ENCODE measurements around the gene DMRTC1.
"Not testable (repeated sequence)": the region's sequence is repeated elsewhere in the genome, so short reads cannot be mapped to it uniquely, and the experiment has no call there.

Gene DMRTC1, protein sequence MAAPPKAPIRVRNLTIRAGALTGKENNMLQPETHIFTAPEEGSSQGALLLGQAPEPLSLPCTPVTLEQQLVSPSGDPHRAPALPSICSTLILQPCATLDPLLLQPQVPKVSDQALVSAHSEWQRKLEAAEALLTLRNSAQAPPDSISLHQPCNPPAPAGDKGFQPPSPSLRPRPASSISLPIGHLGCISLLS

DNA sequence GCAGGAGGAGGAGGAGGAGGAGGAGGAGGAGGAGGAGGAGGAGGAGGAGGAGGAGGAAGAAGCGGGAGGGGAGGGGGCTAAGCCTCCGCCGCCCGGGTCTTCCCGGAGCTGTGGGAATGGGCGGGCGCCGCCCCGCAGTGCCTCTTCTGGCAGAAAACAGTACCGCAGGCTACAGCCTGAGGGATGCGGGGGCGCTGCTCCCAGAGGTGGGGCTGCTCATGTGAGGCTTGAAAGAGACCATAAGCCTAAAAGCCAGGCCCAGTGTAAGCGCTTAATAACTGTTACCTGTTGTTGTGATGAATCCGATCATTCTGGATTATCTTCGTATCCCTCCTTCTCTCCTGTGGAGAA, at the start of gene DMRTC1:
Gene DMRTC1, minus strand, starts transcription at position 19 of the 351 bp plus-strand sequence. CDS start 68,143 bp downstream, outside the sequence.
- DNase-seq = not testable (repeated sequence)

DNA sequence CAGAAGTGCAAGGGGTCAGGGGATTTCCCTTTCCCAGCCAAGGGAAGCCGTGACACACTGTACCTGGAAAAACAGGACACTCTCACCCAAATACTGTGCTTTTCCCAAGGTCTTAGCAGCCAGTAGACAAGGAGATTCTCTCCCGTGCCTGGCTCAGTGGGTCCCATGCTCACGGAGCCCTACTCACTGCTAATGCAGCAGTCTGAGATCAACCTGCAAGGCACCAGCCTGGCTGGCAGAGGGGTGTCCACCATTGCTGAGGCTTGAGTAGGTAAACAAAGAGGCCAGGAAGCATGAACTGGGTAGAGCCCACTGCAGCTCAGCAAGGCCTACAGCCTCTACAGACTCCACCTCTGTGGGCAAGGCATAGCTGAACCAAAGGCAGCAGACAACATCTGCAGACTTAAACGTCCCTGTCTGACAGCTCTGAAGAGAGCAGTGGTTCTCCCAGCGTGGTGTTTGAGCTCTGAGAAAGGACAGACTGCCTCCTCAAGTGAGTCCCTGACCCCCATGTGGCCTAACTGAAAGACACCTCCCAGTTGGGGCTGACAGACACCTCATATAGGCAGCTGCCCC, 37.3 kb upstream of the DMRTC1 start:
- DNase-seq = not testable (repeated sequence)

DNA sequence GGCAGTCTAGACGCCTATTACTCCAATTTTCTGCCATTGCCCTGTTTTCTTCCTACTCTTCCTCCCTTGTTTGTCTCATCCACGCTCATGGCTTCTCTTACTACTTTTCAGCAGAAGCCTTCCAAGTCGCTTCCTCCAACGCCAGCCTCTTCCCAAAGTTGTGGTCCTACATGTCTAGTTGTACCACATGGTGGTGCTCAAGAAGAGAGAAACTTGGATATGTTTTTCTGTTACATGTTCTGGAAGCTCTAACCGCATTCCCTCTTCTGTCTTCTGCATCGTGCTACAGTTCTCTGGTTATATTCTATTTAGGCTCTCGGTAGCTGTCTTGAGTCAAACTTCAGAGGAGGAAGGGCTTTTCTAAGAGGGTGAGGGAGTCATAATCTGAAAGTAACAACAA, 31.2 kb upstream of the DMRTC1 start:
- not testable (repeated sequence) for DNase-seq

DNA sequence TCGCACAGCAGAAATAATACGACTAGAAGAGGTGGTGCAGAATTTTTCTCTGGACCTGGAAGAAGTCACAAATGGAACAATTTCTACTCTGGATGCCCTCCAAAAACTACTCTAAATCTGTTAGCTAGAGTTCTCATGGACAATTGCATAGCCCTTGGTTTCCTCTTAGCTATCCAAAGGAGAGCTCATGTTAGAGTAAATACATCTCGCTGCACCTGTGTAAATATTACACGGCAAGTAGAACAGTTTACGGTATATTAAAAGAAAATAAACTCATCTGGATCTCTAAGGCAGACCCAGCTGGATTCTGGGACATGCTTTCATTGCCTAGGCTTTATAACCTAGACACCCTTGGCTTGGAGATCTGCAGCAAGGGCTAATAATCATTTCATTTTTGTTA, 28.2 kb upstream of the DMRTC1 start:
- not testable (repeated sequence) for DNase-seq

DNA sequence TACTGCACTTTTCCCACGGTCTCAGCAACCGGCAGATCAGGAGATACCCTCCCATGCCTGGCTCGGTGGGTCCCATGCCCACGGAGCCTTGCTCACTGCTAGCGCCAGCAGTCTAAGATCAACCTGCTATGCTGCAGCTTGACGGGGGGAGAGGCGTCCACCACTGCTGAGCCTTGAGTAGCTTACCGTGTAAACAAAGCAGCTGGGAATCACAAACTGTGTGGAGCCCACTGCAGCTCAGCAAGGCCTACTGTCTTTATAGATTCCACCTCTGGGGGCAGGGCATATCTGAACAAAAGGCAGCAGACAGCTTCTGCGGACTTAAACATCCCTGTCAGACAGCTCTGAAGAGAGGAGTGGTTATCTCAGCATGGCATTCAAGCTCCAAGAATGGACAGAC, 16.3 kb upstream of the DMRTC1 start:
- not testable (repeated sequence) for DNase-seq

DNA sequence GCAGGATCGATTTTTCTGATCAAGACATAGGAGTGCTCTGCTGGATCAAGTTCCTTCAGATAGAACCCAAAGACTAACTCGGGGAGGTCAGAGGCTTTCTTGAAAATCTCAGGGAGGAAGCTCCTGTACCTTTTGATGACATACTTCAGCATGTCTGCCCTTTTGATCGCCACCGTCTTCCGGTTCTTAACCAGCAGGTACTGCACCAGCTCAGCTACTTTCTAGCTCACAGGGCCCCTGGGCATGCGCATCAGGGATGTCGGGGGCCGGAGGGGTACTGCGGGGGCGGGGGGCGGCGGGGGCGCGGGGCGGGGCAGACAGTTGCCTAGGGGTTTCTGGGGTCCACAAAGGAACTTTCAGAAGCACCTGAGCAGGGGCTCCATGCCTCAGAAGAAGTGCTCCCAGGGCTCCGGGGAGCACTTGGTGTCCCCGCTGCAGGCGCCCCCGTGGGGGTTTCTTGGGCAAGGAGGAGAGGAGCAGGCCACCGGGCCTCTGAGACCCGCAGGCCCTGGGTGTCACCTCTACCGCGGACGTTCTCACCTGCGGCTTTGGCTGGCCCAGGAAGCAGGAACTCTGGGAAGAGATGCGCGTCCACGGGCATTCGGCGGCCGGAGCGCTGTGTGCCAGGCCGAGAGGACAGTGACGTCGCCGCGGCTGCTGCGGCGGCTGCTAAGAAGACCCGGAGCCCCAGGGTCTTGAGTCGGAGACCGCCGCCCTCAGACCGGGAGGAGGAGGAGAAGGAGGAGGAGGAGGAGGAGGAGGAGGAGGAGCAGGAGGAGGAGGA, 410 bp downstream of the DMRTC1 start:
- not testable (repeated sequence) for DNase-seq

DNA sequence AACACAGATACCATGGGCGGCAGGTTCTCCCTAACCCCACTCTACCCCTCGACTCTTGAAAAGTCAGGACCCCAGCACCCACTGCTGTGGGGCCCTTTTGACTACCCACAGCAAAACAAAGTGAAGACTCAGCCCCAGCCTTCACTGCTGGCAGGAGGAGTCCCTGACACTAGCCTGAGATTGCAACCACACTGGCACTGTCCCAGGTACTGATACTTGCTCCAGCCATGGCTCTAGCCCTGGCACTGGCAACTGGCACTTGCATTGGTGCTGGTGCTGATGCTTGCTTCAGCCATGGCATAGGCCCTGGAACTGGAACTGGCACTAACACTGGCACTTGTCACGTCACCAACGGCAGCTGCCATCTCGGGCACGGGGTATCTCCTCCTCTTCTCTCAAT, 1.4 kb downstream of the DMRTC1 start:
- DNase-seq = not testable (repeated sequence)

DNA sequence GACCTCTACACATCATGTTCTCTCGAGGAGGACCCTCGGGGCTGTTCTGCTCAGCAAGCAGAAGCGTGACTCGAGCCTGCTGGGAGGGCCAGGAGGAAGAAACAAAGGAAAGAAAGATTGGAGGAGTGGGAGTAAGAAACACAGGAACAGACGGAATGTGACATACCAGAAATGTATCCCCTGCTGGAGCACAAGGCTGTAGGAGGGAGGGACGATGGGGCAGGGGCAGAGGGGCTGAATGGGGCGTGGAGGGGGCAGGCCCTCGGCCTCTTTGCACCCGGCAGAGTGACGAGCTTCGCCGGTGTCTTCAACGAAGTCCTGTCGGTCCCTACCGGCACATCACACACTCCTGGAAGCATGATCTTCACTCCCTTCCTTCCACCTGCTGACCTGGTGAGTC, 5.7 kb downstream of the DMRTC1 start, which contains the start of gene FAM236A:
Gene FAM236A, plus strand, starts transcription at position 301 of the 400 bp plus-strand sequence. Its CDS starts 57 bp downstream, at position 358.
- not testable (repeated sequence) for DNase-seq

DNA sequence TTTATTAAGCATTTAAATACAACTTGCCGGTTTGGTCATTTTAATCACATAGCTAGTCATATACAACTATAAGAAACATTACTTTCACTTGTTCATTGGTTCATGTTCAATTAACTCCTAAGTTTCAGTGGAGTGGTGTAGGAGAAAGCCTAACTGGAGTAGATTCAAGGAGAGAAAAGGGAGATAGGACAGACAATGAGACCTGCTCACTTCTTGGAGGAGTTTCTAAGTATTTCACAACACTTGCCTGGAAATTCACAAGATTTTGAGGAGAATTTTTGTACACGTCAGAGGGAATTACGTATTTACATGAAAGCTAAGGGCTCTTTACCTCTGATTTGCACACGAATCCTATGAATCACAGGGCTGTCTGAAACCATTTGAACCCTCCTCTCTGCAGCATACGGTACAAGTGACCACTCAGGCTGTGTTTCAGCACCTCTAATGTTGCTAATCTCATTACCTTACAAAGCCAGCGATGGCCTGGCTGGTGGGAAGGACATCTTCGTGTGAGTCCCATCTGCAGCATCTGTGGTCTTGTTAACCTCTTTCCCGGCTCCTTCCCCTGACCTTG, 6.7 kb downstream of the DMRTC1 start:
- not testable (repeated sequence) for DNase-seq

DNA sequence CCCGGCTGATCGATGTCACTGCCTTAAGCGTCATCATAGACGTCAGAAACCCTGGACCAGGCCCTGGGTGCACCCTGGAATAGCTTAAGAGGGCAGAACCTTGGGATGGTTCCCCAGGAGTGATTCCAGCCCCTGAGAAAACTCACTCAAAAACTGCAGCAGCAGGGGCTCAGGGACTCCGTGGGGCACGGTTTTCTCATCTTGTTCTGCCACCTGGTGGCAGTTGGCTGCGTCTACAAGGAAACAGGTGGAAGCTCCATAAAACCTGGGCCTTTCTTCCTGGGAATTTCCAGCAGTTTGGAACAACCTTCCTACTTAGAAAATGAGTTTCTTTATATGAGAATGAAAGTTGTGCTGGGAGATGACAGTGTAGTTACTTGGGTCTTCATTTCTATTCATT, 7.2 kb downstream of the DMRTC1 start:
- DNase-seq = not testable (repeated sequence)

DNA sequence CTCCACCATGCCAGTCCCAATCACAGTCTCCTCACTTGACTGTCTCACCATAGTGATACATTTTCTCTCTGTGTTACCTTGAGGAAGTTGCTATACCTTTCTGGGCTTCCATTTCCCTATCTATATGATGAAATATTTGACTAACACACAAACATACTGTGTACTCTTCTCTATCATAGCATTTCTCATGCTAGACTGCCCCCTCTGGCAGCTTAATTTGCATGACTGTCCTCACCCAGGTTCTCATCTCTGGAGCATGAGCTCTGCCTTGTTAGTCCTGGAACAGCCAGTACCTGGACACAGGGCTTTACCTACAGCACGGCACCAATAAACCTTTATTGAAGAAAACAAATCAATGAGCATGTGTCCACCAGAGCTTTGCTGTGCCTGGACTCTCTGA, 11.4 kb downstream of the DMRTC1 start:
- DNase-seq = not testable (repeated sequence)

DNA sequence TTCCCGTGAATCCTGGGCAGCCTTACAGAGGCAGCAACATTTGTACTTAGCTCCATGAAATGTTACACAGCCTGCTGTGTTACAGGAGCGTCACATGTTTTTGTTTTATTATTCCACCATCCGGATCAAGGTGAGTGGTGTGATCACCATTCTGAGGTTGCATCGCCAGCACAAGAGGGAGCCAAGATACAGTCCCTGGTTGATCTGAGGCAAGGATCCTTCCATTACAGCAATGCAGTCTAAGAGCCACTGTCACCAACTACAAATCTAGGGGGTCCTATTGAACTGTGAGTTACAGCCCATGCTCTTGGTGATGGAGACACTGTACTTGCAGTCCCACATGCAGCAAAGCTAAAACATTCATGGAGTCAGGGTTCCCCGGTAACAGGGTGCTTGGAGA, 27.5 kb downstream of the DMRTC1 start:
- DNase-seq = not testable (repeated sequence)

DNA sequence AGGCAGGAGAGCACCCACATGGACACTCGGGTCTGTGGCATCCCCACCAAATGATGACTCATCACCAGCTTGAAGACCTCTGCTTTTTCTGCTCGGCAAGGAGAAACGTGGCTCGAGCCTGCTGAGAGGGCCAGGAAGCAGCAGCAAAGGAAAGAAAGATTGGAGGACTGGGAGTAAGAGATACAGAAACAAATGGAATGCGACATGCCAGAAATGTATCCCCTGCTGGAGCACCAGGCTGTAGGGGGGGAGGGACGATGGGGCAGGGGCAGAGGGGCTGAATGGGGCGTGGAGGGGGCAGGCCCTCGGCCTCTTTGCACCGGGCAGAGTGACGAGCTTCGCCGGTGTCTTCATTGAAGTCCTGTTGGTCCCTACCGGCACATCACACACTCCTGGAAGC, 31.3 kb downstream of the DMRTC1 start, which contains the start of gene FAM236C:
Gene FAM236C, plus strand, starts transcription at position 301 of the 400 bp plus-strand sequence. CDS start 100 bp downstream, outside the sequence.
- not testable (repeated sequence) for DNase-seq

DNA sequence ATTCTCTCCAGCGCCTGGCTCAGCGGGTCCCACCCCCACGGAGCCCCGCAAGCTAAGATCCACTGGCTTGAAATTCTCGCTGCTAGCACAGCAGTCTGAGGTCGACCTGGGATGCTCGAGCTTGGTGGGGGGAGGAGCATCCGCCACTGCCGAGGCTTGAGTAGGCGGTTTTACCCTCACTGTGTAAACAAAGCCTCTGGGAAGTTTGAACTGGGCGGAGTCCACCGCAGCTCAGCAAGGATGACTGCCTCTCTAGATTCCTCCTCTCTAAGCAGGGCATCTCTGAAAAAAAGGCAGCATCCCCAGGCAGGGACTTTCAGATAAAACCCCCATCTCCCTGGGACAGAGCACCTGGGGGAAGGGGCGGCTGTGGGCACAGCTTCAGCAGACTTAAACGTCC, 53.9 kb downstream of the DMRTC1 start:
- not testable (repeated sequence) for DNase-seq

DNA sequence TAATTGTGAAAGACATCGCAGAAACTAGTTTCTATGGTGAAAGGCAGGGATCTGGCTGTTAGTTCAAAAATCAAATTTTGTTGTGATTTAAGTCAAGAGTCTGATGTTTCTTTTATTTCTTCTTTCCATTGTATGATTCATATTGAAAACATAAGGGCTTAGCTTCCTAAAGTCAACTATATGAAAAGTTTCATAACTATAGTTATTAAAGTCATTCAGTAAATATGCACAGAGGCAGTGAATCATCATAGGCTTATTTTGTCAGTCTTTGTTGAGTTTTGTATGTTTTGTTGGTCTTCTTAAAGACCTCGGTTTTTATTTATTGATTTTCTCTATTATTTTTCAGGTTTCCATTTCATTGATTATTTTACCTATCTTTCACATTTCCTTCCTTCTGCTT, 60.7 kb downstream of the DMRTC1 start:
- DNase-seq = not testable (repeated sequence)

DNA sequence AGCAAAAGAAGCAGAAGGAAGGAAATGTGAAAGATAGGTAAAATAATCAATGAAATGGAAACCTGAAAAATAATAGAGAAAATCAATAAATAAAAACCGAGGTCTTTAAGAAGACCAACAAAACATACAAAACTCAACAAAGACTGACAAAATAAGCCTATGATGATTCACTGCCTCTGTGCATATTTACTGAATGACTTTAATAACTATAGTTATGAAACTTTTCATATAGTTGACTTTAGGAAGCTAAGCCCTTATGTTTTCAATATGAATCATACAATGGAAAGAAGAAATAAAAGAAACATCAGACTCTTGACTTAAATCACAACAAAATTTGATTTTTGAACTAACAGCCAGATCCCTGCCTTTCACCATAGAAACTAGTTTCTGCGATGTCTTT, 106.1 kb downstream of the DMRTC1 start:
- DNase-seq = not testable (repeated sequence)

DNA sequence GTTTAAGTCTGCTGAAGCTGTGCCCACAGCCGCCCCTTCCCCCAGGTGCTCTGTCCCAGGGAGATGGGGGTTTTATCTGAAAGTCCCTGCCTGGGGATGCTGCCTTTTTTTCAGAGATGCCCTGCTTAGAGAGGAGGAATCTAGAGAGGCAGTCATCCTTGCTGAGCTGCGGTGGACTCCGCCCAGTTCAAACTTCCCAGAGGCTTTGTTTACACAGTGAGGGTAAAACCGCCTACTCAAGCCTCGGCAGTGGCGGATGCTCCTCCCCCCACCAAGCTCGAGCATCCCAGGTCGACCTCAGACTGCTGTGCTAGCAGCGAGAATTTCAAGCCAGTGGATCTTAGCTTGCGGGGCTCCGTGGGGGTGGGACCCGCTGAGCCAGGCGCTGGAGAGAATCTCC, 112.9 kb downstream of the DMRTC1 start:
- DNase-seq = not testable (repeated sequence)
